Posterior vena cava (tissue), 2 donors: ENCODE measurements around the gene KIF26B. TPM values are rescaled to one million over a fixed set of nuclear protein-coding genes. Genes with fewer than 3 reads are reported as not detected.

ENCODE experiments used
- DNase-seq: peaks from one replicate; pipeline ENCODE4 v3.0.0-alpha.2; 2020; ENCODE audit warnings: low spot score
- intact Hi-C, 2 donors: fragments of 100-400 bp; cut with DNase I; formaldehyde crosslinking; loops; one replicate each; pipeline versions ENCODE4 v1.14.1 to v1.14.2; 2022 to 2023
- total RNA-seq, 2 donors: library from RNA; stranded (reverse); fragmentation: NEBNext Ultra II Directional; extraction: Animal tissue kit (Norgen Biotek cat#: 25700); gene quantifications; one replicate each; pipeline ENCODE4 v1.2.1, GENCODE V29; 2021
- donor health status: DM: yes; HTN: yes; CAD: no.
- donor health status: DM: yes; HTN: yes; CAD: no.

KIF26B gene
- total RNA-seq, 2 donors from 2014 or later, result 0.62 to 0.65 TPM

- no peak for DNase-seq
- intact Hi-C loops, result no loop called here
Observed at GRCh38 chr1:245608271-245608670, 453.5 kb downstream of the KIF26B start.

- intact Hi-C loops, result no loop called here
- no peak for DNase-seq
Observed at GRCh38 chr1:245609354-245610150, 454.8 kb downstream of the KIF26B start.

GRCh38 chr1:245611251-245611650 is 456.5 kb downstream of the KIF26B start:
- intact Hi-C loops, result no loop called here
- no peak for DNase-seq

GRCh38 chr1:245614476-245614875 is 459.7 kb downstream of the KIF26B start:
- intact Hi-C loops, result no loop called here

GRCh38 chr1:245615001-245615400 is 460.2 kb downstream of the KIF26B start:
- DNase-seq, result no peak
- intact Hi-C loops, result no loop called here

More at GRCh38 chr1:245614476-245614875, 459.7 kb downstream of the KIF26B start:
- DNase-seq, result no peak

GRCh38 chr1:245621589-245621988 is 466.8 kb downstream of the KIF26B start:
- intact Hi-C loops, result no loop called here
- no peak for DNase-seq

GRCh38 chr1:245622332-245623014 is 467.7 kb downstream of the KIF26B start:
- DNase-seq, result no peak
- intact Hi-C loops, result no loop called here

- intact Hi-C loops, result no loop called here
- DNase-seq, result no peak
Observed at GRCh38 chr1:245641384-245641783, 486.6 kb downstream of the KIF26B start.

- intact Hi-C loops, result no loop called here
- no peak for DNase-seq
Observed at GRCh38 chr1:245645406-245645805, 490.6 kb downstream of the KIF26B start.

GRCh38 chr1:245645894-245646293 is 491.1 kb downstream of the KIF26B start:
- no peak for DNase-seq
- intact Hi-C loops, result no loop called here

- intact Hi-C loops, result no loop called here
- DNase-seq, result no peak
Observed at GRCh38 chr1:245648749-245649522, 494.2 kb downstream of the KIF26B start.

GRCh38 chr1:245649666-245650065 is 494.9 kb downstream of the KIF26B start:
- intact Hi-C loops, result no loop called here
- DNase-seq, result no peak

- no peak for DNase-seq
- intact Hi-C loops, result no loop called here
Observed at GRCh38 chr1:245650441-245650960, 495.7 kb downstream of the KIF26B start.

- intact Hi-C loops, result no loop called here
- DNase-seq, result no peak
Observed at GRCh38 chr1:245651093-245651492, 496.3 kb downstream of the KIF26B start.

GRCh38 chr1:245652116-245652515 is 497.3 kb downstream of the KIF26B start:
- DNase-seq, result no peak
- intact Hi-C loops, result no loop called here

- intact Hi-C loops, result no loop called here
Observed at GRCh38 chr1:245652660-245653427, 498.1 kb downstream of the KIF26B start.

GRCh38 chr1:245654460-245655050 is 499.8 kb downstream of the KIF26B start:
- intact Hi-C loops, result no loop called here

More at GRCh38 chr1:245652660-245653427, 498.1 kb downstream of the KIF26B start:
- no peak for DNase-seq

GRCh38 chr1:245656189-245656717 is 501.5 kb downstream of the KIF26B start:
- intact Hi-C loops, result no loop called here
- no peak for DNase-seq

More at GRCh38 chr1:245654460-245655050, 499.8 kb downstream of the KIF26B start:
- no peak for DNase-seq
